B cell (primary cell): ENCODE results near the gene RPRD1A. TPM values are rescaled to one million over a fixed set of nuclear protein-coding genes. Genes with fewer than 3 reads are reported as not detected.

ENCODE experiments used
- ATAC-seq: fragments of 200-7000 bp; cut with Tn5 transposase; one replicate; pipeline ENCODE4 v1.10.0; 2021; ENCODE audit warnings: low read depth, mild to moderate bottlenecking, moderate number of reproducible peaks, moderate library complexity
- CTCF ChIA-PET: fragments of 350-600 bp; sonication (Branson Sonifier 250); formaldehyde crosslinking; loops from one replicate; lab custom pipeline; 2021; ENCODE audit warnings: antibody characterized with exemption, inconsistent platforms; lab: Charles Lee
- POLR2A ChIA-PET: fragments of 350-600 bp; sonication (Branson Sonifier 250); formaldehyde crosslinking; loops from one replicate; lab custom pipeline; 2021; ENCODE audit warnings: antibody characterized with exemption; lab: Charles Lee
- DNase-seq: peaks from one replicate; pipeline ENCODE4 v3.0.0; 2013
- H2AFZ ChIP-seq: 2 replicates; pipeline ENCODE4 v1.6.1; 2012; ENCODE audit warnings: mild to moderate bottlenecking, low read depth, low read length; ENCODE audit not compliant: insufficient read depth, poor library complexity, severe bottlenecking
- H3K27ac ChIP-seq, 2 donors: 1 replicate in 1 of 2; 2 replicates in 1 of 2; pipeline ENCODE4 v1.5.1; 2012 to 2013; ENCODE audit warnings: low read length in 2 of 2, mild to moderate bottlenecking in 2 of 2, moderate library complexity in 1 of 2
- H3K27me3 ChIP-seq, 4 experiments: fragments of 200-600 bp in 1 of 4; sonication (generic) in 1 of 4; replicated peaks in 1 of 4; 1 replicate in 2 of 4; 2 replicates in 2 of 4; pipeline versions ENCODE4 v1.6.1 to v1.7.0; 2013 to 2016; ENCODE audit warnings: low read length in 3 of 4, mild to moderate bottlenecking in 2 of 4, mixed read lengths in 1 of 4, moderate library complexity in 1 of 4; ENCODE audit not compliant: insufficient read depth in 4 of 4, control insufficient read depth in 3 of 4; ENCODE audit errors: control extremely low read depth in 1 of 4
- H3K36me3 ChIP-seq, 2 experiments: replicated peaks in 1 of 2; 1 replicate in 1 of 2; 2 replicates in 1 of 2; pipeline versions ENCODE4 v1.6.1 to v1.7.1; 2013; ENCODE audit warnings: low read length in 1 of 2; ENCODE audit not compliant: insufficient read depth in 2 of 2, control insufficient read depth in 1 of 2; ENCODE audit errors: control extremely low read depth in 1 of 2, extremely low read depth in 1 of 2
- H3K4me1 ChIP-seq, 2 donors: fragments of 200-600 bp in 1 of 2; sonication (generic) in 1 of 2; 1 replicate in 1 of 2; 2 replicates in 1 of 2; pipeline versions ENCODE4 v1.5.1 to v1.6.1; 2013 to 2017; ENCODE audit warnings: low read length in 2 of 2; ENCODE audit not compliant: control insufficient read depth in 2 of 2, insufficient read depth in 2 of 2
- H3K4me2 ChIP-seq: replicated peaks from 2 replicates; pipeline ENCODE3; 2012; ENCODE audit warnings: mild to moderate bottlenecking, low read depth, low read length; ENCODE audit not compliant: poor library complexity, severe bottlenecking
- H3K4me3 ChIP-seq, 5 experiments: fragments of 200-600 bp in 1 of 5; sonication (generic) in 1 of 5; 1 replicate in 3 of 5; 2 replicates in 2 of 5; pipeline versions ENCODE4 v1.5.1 to v1.7.0; 2011 to 2016; ENCODE audit warnings: low read length in 4 of 5, mild to moderate bottlenecking in 4 of 5, low read depth in 2 of 5, control low read depth in 1 of 5, moderate library complexity in 1 of 5; ENCODE audit not compliant: insufficient read depth in 1 of 5; ENCODE audit errors: control extremely low read depth in 1 of 5, extremely low read depth in 1 of 5
- H3K79me2 ChIP-seq: fragments of 200-600 bp; sonication (generic); one replicate; pipeline ENCODE4 v1.6.0; 2016; ENCODE audit warnings: low read length; ENCODE audit not compliant: control insufficient read depth, insufficient read depth
- H3K9ac ChIP-seq: fragments of 200-600 bp; sonication (generic); 2 replicates; pipeline ENCODE4 v1.6.1; 2017; ENCODE audit warnings: mild to moderate bottlenecking, low read length, moderate library complexity
- H3K9me3 ChIP-seq, 3 donors: one replicate each; pipeline versions ENCODE4 v1.6.1 to v1.7.1; 2013; ENCODE audit warnings: low read length in 2 of 3; ENCODE audit not compliant: control insufficient read depth in 2 of 3, insufficient read depth in 1 of 3; ENCODE audit errors: control extremely low read depth in 1 of 3
- H4K20me1 ChIP-seq: 2 replicates; pipeline ENCODE4 v1.6.0; 2012; ENCODE audit warnings: mild to moderate bottlenecking, low read length; ENCODE audit not compliant: insufficient read depth, control insufficient read depth, poor library complexity, severe bottlenecking
- H3K27ac Mint-ChIP-seq: one replicate; pipeline ENCODE4 v1.8.0; 2021; ENCODE audit warnings: mixed read lengths
- H3K27me3 Mint-ChIP-seq: one replicate; pipeline ENCODE4 v1.8.0; 2021; ENCODE audit warnings: mixed read lengths
- H3K4me1 Mint-ChIP-seq: one replicate; pipeline ENCODE4 v1.8.0; 2021; ENCODE audit warnings: mixed read lengths
- H3K4me3 Mint-ChIP-seq: one replicate; pipeline ENCODE4 v1.8.0; 2021; ENCODE audit warnings: mixed read lengths
- H3K9me3 Mint-ChIP-seq: one replicate; pipeline ENCODE4 v1.8.0; 2022; ENCODE audit warnings: mixed read lengths; ENCODE audit not compliant: insufficient read depth
- EZH2 ChIP-seq: IDR thresholded peaks from 2 replicates; pipeline ENCODE4 v1.6.1; 2012; ENCODE audit warnings: borderline replicate concordance, low read depth, mild to moderate bottlenecking, moderate library complexity, low read length; ENCODE audit not compliant: insufficient read depth, poor library complexity, severe bottlenecking
- WGBS: methylation state at CpG from one replicate; pipeline ENCODE4 v1.1.5; 2013; ENCODE audit warnings: missing lambda C conversion rate; ENCODE audit not compliant: insufficient coverage; 5-methylcytosine and 5-hydroxymethylcytosine counted together
- intact Hi-C: fragments of 100-400 bp; cut with micrococcal nuclease; formaldehyde crosslinking; loops from one replicate; pipeline ENCODE4 v1.10.0; 2022
- polyA plus RNA-seq: library from polyadenylated mRNA; depleted of rRNA; stranded (reverse); fragments of >200 nt; gene quantifications from 2 replicates; pipeline ENCODE4 v1.2.3, GENCODE V29; 2012
- total RNA-seq, 2 donors: library from RNA; stranded (reverse); fragments of 120-200 nt in 1 of 2; gene quantifications; 1 replicate in 1 of 2; 2 replicates in 1 of 2; pipeline versions ENCODE4 v1.2.3 to v1.2.4, GENCODE V29; 2013 to 2022
- TF ChIP-seq, protein P1 (sequence below): fragments of 200-600 bp; IDR thresholded peaks from one replicate; pipeline ENCODE4 v1.8.0; 2022; ENCODE audit warnings: antibody characterized with exemption, mild to moderate bottlenecking

Gene RPRD1A
- total and polyA plus RNA-seq, 2 donors (not counting 1 experiment from before 2014, with no cell fraction given): 27.6 to 62.6 TPM

DNA sequence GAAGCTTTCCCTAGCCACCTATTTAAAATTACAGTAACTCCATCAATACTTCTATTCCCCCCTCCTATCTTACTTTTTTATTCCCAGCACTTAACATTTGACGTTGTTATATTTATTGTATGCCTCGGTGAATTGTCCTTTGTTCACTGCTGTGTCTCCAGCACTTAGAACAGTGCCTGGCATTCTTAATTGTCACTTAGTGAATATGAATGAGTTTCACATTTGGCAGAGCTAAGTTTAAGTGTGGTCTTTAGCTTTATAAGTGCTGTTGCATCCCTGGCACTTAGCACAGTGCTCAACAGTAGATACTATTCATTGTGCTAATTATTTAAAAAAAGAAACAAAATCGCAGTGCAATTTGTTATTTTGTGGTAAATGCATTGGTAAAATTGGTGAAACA lies 93.2 kb downstream of the RPRD1A start:
- peaks cover 43% of the 10 kb centered on the region for H3K4me1 Mint-ChIP-seq
- Histone ChIP-seq H2AFZ (no peak overlapping the region), H3K27me3 (no peaks in the 10 kb centered on the region), H3K9ac (no peak overlapping the region), H3K4me2 (no peak overlapping the region), H3K9me3 (no peaks in the 10 kb centered on the region), H3K4me1 (peaks cover 20 to 32% of the 10 kb centered on the region in 2 donors), H4K20me1 (no peaks in the 10 kb centered on the region), H3K27ac (no peak overlapping the region), H3K4me3 (no peak overlapping the region), H3K36me3 (peaks cover 0 to 48% of the 10 kb centered on the region in 2 experiments), H3K79me2 (peaks cover 14% of the 10 kb centered on the region)
- H3K9me3 Mint-ChIP-seq: no peaks in the 10 kb centered on the region
- WGBS: 100% methylated on average over 2 of the region's 3 CpGs
- TF ChIP-seq, protein P1, sequence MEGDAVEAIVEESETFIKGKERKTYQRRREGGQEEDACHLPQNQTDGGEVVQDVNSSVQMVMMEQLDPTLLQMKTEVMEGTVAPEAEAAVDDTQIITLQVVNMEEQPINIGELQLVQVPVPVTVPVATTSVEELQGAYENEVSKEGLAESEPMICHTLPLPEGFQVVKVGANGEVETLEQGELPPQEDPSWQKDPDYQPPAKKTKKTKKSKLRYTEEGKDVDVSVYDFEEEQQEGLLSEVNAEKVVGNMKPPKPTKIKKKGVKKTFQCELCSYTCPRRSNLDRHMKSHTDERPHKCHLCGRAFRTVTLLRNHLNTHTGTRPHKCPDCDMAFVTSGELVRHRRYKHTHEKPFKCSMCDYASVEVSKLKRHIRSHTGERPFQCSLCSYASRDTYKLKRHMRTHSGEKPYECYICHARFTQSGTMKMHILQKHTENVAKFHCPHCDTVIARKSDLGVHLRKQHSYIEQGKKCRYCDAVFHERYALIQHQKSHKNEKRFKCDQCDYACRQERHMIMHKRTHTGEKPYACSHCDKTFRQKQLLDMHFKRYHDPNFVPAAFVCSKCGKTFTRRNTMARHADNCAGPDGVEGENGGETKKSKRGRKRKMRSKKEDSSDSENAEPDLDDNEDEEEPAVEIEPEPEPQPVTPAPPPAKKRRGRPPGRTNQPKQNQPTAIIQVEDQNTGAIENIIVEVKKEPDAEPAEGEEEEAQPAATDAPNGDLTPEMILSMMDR: no peak
- TF ChIP-seq EZH2: no peak
- intact Hi-C loops: loop anchor here (10.0 kb wide), 1 partner anchor 799 kb away; no protein-coding TSS in a partner anchor
- H3K4me3 Mint-ChIP-seq: peak overlapping the region; percentile 91
- no peaks in the 10 kb centered on the region for H3K27me3 Mint-ChIP-seq
- POLR2A ChIA-PET: no interaction called here
- ATAC-seq (no peak), DNase-seq (no peak)
- CTCF ChIA-PET: interaction anchor here (1.2 kb wide), 1 partner anchor 24 kb away, joined by 3 read pairs; no protein-coding TSS in a partner anchor
- peak overlapping the region; percentile 48 for H3K27ac Mint-ChIP-seq

DNA sequence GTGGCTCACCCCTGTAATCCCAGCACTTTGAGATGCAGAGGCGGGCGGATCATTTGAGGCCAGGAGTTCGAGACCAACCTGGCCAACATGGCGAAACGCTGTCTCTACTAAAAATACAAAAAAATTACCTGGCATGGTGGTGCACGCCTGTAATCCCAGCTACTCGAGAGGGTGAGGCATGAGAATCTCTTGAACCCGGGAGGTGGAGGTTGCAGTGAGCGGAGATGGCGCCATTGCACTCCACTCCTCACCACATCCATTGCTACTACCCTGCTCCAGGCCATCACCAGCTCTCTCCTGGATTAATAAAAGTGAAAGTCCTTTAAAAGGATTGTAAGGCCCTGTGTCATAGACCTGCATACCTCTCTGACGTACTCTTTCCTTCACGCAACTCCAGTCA lies 93.7 kb downstream of the RPRD1A start:
- Mint-ChIP-seq H3K4me1 (peaks cover 45% of the 10 kb centered on the region), H3K4me3 (peak overlapping the region; percentile 91), H3K27ac (peak overlapping the region; percentile 93), H3K9me3 (no peaks in the 10 kb centered on the region), H3K27me3 (no peaks in the 10 kb centered on the region)
- POLR2A ChIA-PET: interaction anchor here (2.0 kb wide), 1 partner anchor 156 kb away, joined by 10 read pairs; the partner anchor contains the start of genes ELP2 and SLC39A6
- intact Hi-C loops: loop anchor here (2.0 to 10.0 kb wide), 6 partner anchors 23 to 855 kb away; partner anchors contain the start of genes KIAA1328, TPGS2 and ZNF396
- Histone ChIP-seq H3K27ac (peak overlapping the region in 1 of 2 donors; percentile 90), H4K20me1 (no peaks in the 10 kb centered on the region), H3K36me3 (peaks cover 0 to 42% of the 10 kb centered on the region in 2 experiments), H2AFZ (no peak overlapping the region), H3K4me3 (peak overlapping the region in 1 of 5 experiments; percentile 98), H3K4me2 (peak overlapping the region; percentile 83), H3K27me3 (no peaks in the 10 kb centered on the region), H3K4me1 (peaks cover 20 to 32% of the 10 kb centered on the region in 2 donors), H3K9ac (no peak overlapping the region), H3K79me2 (peaks cover 14% of the 10 kb centered on the region), H3K9me3 (no peaks in the 10 kb centered on the region)
- ATAC-seq (no peak), DNase-seq (no peak)
- 100% methylated on average over 2 of the region's 12 CpGs for WGBS
- CTCF ChIA-PET: interaction anchor here (1.2 kb wide), 2 partner anchors 19 to 23 kb away, joined by 3 read pairs; no protein-coding TSS in a partner anchor
- TF ChIP-seq, protein P1: no peak
- no peak for TF ChIP-seq EZH2
